Osteoblast (primary cell): Measurements from ENCODE around the gene HOXC10. TPM values are rescaled to one million over a fixed set of nuclear protein-coding genes. Genes with fewer than 3 reads are reported as not detected.
A peak's percentile ranks its signal among the peaks of the same experiment; 100 is the strongest.

Source experiments
- DNase-seq: peaks from one replicate; pipeline ENCODE4 v3.0.0; 2011; ENCODE audit warnings: low spot score, mixed read lengths; ENCODE audit not compliant: insufficient read length; ENCODE audit errors: missing footprints
- H2AFZ ChIP-seq: 2 replicates; pipeline ENCODE4 v1.6.0; 2011; ENCODE audit warnings: mild to moderate bottlenecking, low read length
- H3K27ac ChIP-seq: 2 replicates; pipeline ENCODE4 v1.5.1; 2011; ENCODE audit warnings: mild to moderate bottlenecking, low read depth, low read length, moderate library complexity
- H3K27me3 ChIP-seq: 2 replicates; pipeline ENCODE4 v1.6.0; 2012; ENCODE audit warnings: mild to moderate bottlenecking, control low read depth, inconsistent platforms, low read length, moderate library complexity; ENCODE audit not compliant: insufficient read depth
- H3K36me3 ChIP-seq: 2 replicates; pipeline ENCODE4 v1.5.1; 2011; ENCODE audit warnings: mild to moderate bottlenecking, low read length, control low read depth, moderate library complexity; ENCODE audit not compliant: insufficient read depth
- H3K4me1 ChIP-seq: 2 replicates; pipeline ENCODE4 v1.5.1; 2011; ENCODE audit warnings: mild to moderate bottlenecking, low read length, control low read depth, moderate library complexity; ENCODE audit not compliant: insufficient read depth
- H3K4me2 ChIP-seq: 2 replicates; pipeline ENCODE4 v1.6.0; 2011; ENCODE audit warnings: mild to moderate bottlenecking, low read length; ENCODE audit not compliant: insufficient read depth
- H3K4me3 ChIP-seq: fragments of 200-600 bp; sonication (generic); 3 replicates; pipeline ENCODE4 v1.5.1; 2012; ENCODE audit warnings: mild to moderate bottlenecking, low read length, inconsistent platforms; ENCODE audit not compliant: insufficient read depth
- H3K79me2 ChIP-seq: 2 replicates; pipeline ENCODE4 v1.6.0; 2012; ENCODE audit warnings: mild to moderate bottlenecking, low read length, control low read depth, inconsistent platforms; ENCODE audit not compliant: insufficient read depth
- H3K9me3 ChIP-seq: 2 replicates; pipeline ENCODE4 v1.5.1; 2011; ENCODE audit warnings: low read depth, low read length, control low read depth
- H4K20me1 ChIP-seq: 2 replicates; pipeline ENCODE4 v1.6.0; 2012; ENCODE audit warnings: mild to moderate bottlenecking, low read length, control low read depth; ENCODE audit not compliant: insufficient read depth
- CTCF ChIP-seq: IDR thresholded peaks from 2 replicates; pipeline ENCODE4 v1.5.1; 2011; ENCODE audit warnings: mild to moderate bottlenecking, low read depth, low read length, moderate library complexity; ENCODE audit errors: extremely low read depth
- total RNA-seq: library from RNA; depleted of rRNA; stranded (reverse); fragments of >200 nt; gene quantifications from 2 replicates; pipeline ENCODE4 v1.2.3, GENCODE V29; 2012

The HOXC10 gene
- total RNA-seq, 1 donor = 11.2 TPM

GRCh38 chr12:54030889-54031471 lies 46.0 kb downstream of the HOXC10 start:
- Histone ChIP-seq H3K27me3 (no peaks in the 10 kb centered on the region), H3K79me2 (peaks cover 56% of the 10 kb centered on the region), H3K36me3 (peaks cover 10% of the 10 kb centered on the region), H3K4me2 (no peak overlapping the region), H3K27ac (no peak overlapping the region), H3K4me1 (peaks cover 19% of the 10 kb centered on the region), H3K4me3 (no peak overlapping the region), H2AFZ (no peak overlapping the region), H3K9me3 (no peaks in the 10 kb centered on the region), H4K20me1 (peaks cover 23% of the 10 kb centered on the region)
- TF ChIP-seq CTCF = no peak
- no peak for DNase-seq

- no peak overlapping the region for H3K4me3 ChIP-seq
- H3K4me2 ChIP-seq = no peak overlapping the region
- no peak for TF ChIP-seq CTCF
- H3K36me3 ChIP-seq = peaks cover 10% of the 10 kb centered on the region
- H4K20me1 ChIP-seq = peaks cover 24% of the 10 kb centered on the region
- H3K79me2 ChIP-seq = peaks cover 51% of the 10 kb centered on the region
- DNase-seq = no peak
- H3K4me1 ChIP-seq = peaks cover 16% of the 10 kb centered on the region
- H3K9me3 ChIP-seq = no peaks in the 10 kb centered on the region
- H2AFZ ChIP-seq = no peak overlapping the region
- no peaks in the 10 kb centered on the region for H3K27me3 ChIP-seq
- H3K27ac ChIP-seq = no peak overlapping the region
Measured at GRCh38 chr12:54031480-54031879, 46.5 kb downstream of the HOXC10 start.

GRCh38 chr12:54032086-54032619 lies 47.2 kb downstream of the HOXC10 start:
- Histone ChIP-seq H4K20me1 (peaks cover 31% of the 10 kb centered on the region), H3K27me3 (no peaks in the 10 kb centered on the region), H2AFZ (no peak overlapping the region), H3K79me2 (peaks cover 46% of the 10 kb centered on the region), H3K27ac (peak overlapping the region; percentile 49), H3K36me3 (peaks cover 10% of the 10 kb centered on the region), H3K4me2 (no peak overlapping the region), H3K4me1 (peaks cover 19% of the 10 kb centered on the region), H3K9me3 (no peaks in the 10 kb centered on the region), H3K4me3 (no peak overlapping the region)
- no peak for DNase-seq
- TF ChIP-seq CTCF = no peak

- peak within 1 kb of the TSS; percentile 32 for H2AFZ ChIP-seq
- no peaks in the 10 kb centered on the region for H3K27me3 ChIP-seq
- peak; percentile 98 for TF ChIP-seq CTCF
- peak within 1 kb of the TSS; percentile 88 for H3K4me2 ChIP-seq
- peak; percentile 98 for DNase-seq
- H3K4me1 ChIP-seq = peaks cover 19% of the 10 kb centered on the region
- H3K4me3 ChIP-seq = peak within 1 kb of the TSS; percentile 74
- H3K9me3 ChIP-seq = no peaks in the 10 kb centered on the region
- peaks cover 41% of the 10 kb centered on the region for H3K79me2 ChIP-seq
- peaks cover 35% of the 10 kb centered on the region for H4K20me1 ChIP-seq
- peak within 1 kb of the TSS; percentile 49 for H3K27ac ChIP-seq
- peaks cover 10% of the 10 kb centered on the region for H3K36me3 ChIP-seq
Measured at GRCh38 chr12:54032627-54033100, 47.7 kb downstream of the HOXC10 start, which contains the start of gene HOXC5. HOXC5 (plus strand) TSS chr12:54033050; CDS start chr12:54033123, 73 bp downstream.
